Measurements from ENCODE around the gene LRRC41.
"Not testable (repeated sequence)": the region's sequence is repeated elsewhere in the genome, so short reads cannot be mapped to it uniquely, and the experiment has no call there.

Gene LRRC41

GRCh38 chr1:46341222-46342083 is 38.0 kb upstream of the LRRC41 start:
- FAIRE-seq, result no peak

GRCh38 chr1:46340404-46341221 is 37.2 kb upstream of the LRRC41 start, which contains the start of gene NSUN4:
TSS of gene NSUN4 (plus strand) at chr1:46340807. CDS start at chr1:46340827, 20 bp downstream.
- DNase-seq (ENCODE audit: insufficient read length, low spot score), result peak; percentile 60
- TF ChIP-seq PAX5 (IDR thresholded peaks at IDR 0.05; ENCODE audit: insufficient read depth, low read length, severe bottlenecking), result peak; percentile 57
- TF ChIP-seq POU2F2 (IDR thresholded peaks at IDR 0.05; ENCODE audit: low read depth, low read length), result no peak
- peak; percentile 74; the same call in 1 of the 2 replicates for TF ChIP-seq POLR2AphosphoS5 (IDR thresholded peaks at IDR 0.05; ENCODE audit: low read depth, low read length)
- TF ChIP-seq TAF1 (IDR thresholded peaks at IDR 0.05; ENCODE audit: low read depth, low read length), result peak; percentile 90
- peak; percentile 71; the same call in 1 of the 2 replicates for TF ChIP-seq POLR2A (IDR thresholded peaks at IDR 0.05; ENCODE audit: low read depth, low read length)
- no peak for TF ChIP-seq SPI1 (IDR thresholded peaks at IDR 0.05; ENCODE audit: low read depth, low read length)
- FAIRE-seq, result peak; percentile 92

More at GRCh38 chr1:46341222-46342083, 38.0 kb upstream of the LRRC41 start:
- TF ChIP-seq POLR2A (IDR thresholded peaks at IDR 0.05; ENCODE audit: low read depth, low read length) (no peak), POLR2AphosphoS5 (IDR thresholded peaks at IDR 0.05; ENCODE audit: low read depth, low read length) (no peak), TAF1 (IDR thresholded peaks at IDR 0.05; ENCODE audit: low read depth, low read length) (no peak), POU2F2 (IDR thresholded peaks at IDR 0.05; ENCODE audit: low read depth, low read length) (no peak), SPI1 (IDR thresholded peaks at IDR 0.05; ENCODE audit: low read depth, low read length) (no peak), PAX5 (IDR thresholded peaks at IDR 0.05; ENCODE audit: insufficient read depth, low read length, severe bottlenecking) (no peak)
- no peak for DNase-seq (ENCODE audit: insufficient read length, low spot score)

GRCh38 chr1:46337409-46337808 is 34.0 kb upstream of the LRRC41 start:
- FAIRE-seq, result not testable (repeated sequence)

GRCh38 chr1:46335081-46335480 is 31.7 kb upstream of the LRRC41 start:
- DNase-seq (ENCODE audit: insufficient read length, low spot score) (no peak), FAIRE-seq (no peak)
- TF ChIP-seq TAF1 (IDR thresholded peaks at IDR 0.05; ENCODE audit: low read depth, low read length) (no peak), POLR2A (IDR thresholded peaks at IDR 0.05; ENCODE audit: low read depth, low read length) (no peak), POU2F2 (IDR thresholded peaks at IDR 0.05; ENCODE audit: low read depth, low read length) (no peak), POLR2AphosphoS5 (IDR thresholded peaks at IDR 0.05; ENCODE audit: low read depth, low read length) (no peak), PAX5 (IDR thresholded peaks at IDR 0.05; ENCODE audit: insufficient read depth, low read length, severe bottlenecking) (no peak), SPI1 (IDR thresholded peaks at IDR 0.05; ENCODE audit: low read depth, low read length) (no peak)

More at GRCh38 chr1:46337409-46337808, 34.0 kb upstream of the LRRC41 start:
- DNase-seq (ENCODE audit: insufficient read length, low spot score), result not testable (repeated sequence)

- DNase-seq (ENCODE audit: insufficient read length, low spot score), result no peak
- no peak for FAIRE-seq
- no peak for TF ChIP-seq POLR2AphosphoS5 (IDR thresholded peaks at IDR 0.05; ENCODE audit: low read depth, low read length)
- TF ChIP-seq POU2F2 (IDR thresholded peaks at IDR 0.05; ENCODE audit: low read depth, low read length), result no peak
- no peak for TF ChIP-seq SPI1 (IDR thresholded peaks at IDR 0.05; ENCODE audit: low read depth, low read length)
Measured at GRCh38 chr1:46334030-46334384, 30.6 kb upstream of the LRRC41 start.

- peak; percentile 92 for FAIRE-seq
- no peak for DNase-seq (ENCODE audit: insufficient read length, low spot score)
- TF ChIP-seq TAF1 (IDR thresholded peaks at IDR 0.05; ENCODE audit: low read depth, low read length) (no peak), POLR2AphosphoS5 (IDR thresholded peaks at IDR 0.05; ENCODE audit: low read depth, low read length) (peak; percentile 56; the same call in 1 of the 2 replicates), POLR2A (IDR thresholded peaks at IDR 0.05; ENCODE audit: low read depth, low read length) (peak; percentile 66; the same call in 1 of the 2 replicates), PAX5 (IDR thresholded peaks at IDR 0.05; ENCODE audit: insufficient read depth, low read length, severe bottlenecking) (no peak), POU2F2 (IDR thresholded peaks at IDR 0.05; ENCODE audit: low read depth, low read length) (peak; percentile 70; the same call in 1 of the 2 replicates), SPI1 (IDR thresholded peaks at IDR 0.05; ENCODE audit: low read depth, low read length) (no peak)
Measured at GRCh38 chr1:46333300-46334029, 30.0 kb upstream of the LRRC41 start.

- FAIRE-seq, result peak; percentile 52
- not testable (repeated sequence) for DNase-seq (ENCODE audit: insufficient read length, low spot score)
Measured at GRCh38 chr1:46331786-46332540, 28.5 kb upstream of the LRRC41 start.

GRCh38 chr1:46330381-46330780 is 27.0 kb upstream of the LRRC41 start:
- not testable (repeated sequence) for FAIRE-seq; DNase-seq (ENCODE audit: insufficient read length, low spot score)

- not testable (repeated sequence) for DNase-seq (ENCODE audit: insufficient read length, low spot score); FAIRE-seq
Measured at GRCh38 chr1:46329807-46330206, 26.4 kb upstream of the LRRC41 start.

GRCh38 chr1:46328182-46328581 is 24.8 kb upstream of the LRRC41 start:
- not testable (repeated sequence) for DNase-seq (ENCODE audit: insufficient read length, low spot score); FAIRE-seq
